Measurements from ENCODE around the gene ACKR2.

- TF ChIP-seq CTCF (conservative IDR thresholded peaks at IDR 0.05; ENCODE audit: low read depth in 2 of 2) = no peak
- TF ChIP-seq EZH2 (IDR thresholded peaks at IDR 0.05; ENCODE audit: low read depth, unreplicated experiment) = no peak
- no peak for TF ChIP-seq ZNF331 (CRISPR knock-in tag; IDR thresholded peaks at IDR 0.05; ENCODE audit: low read depth)
- no peak for TF ChIP-seq POLR2AphosphoS5 (IDR thresholded peaks at IDR 0.05; ENCODE audit: low read depth)
- TF ChIP-seq EZH2phosphoT487 (IDR thresholded peaks at IDR 0.05; ENCODE audit: unreplicated experiment) = no peak
- TF ChIP-seq NANOG (IDR thresholded peaks at IDR 0.05; ENCODE audit: borderline replicate concordance) = no peak
- no peak for TF ChIP-seq ZNF114 (CRISPR knock-in tag; IDR thresholded peaks at IDR 0.05)
- TF ChIP-seq CREB1 (CRISPR knock-in tag; IDR thresholded peaks at IDR 0.05; ENCODE audit: low read depth) = no peak
- TF ChIP-seq REST (IDR thresholded peaks at IDR 0.05; ENCODE audit: unreplicated experiment) = no peak
- no peak for TF ChIP-seq ETS1 (IDR thresholded peaks at IDR 0.05)
- no peak for TF ChIP-seq JUNB (IDR thresholded peaks at IDR 0.05; ENCODE audit: unreplicated experiment)
- TF ChIP-seq ZNF462 (CRISPR knock-in tag; IDR thresholded peaks at IDR 0.05) = no peak
- no peak for TF ChIP-seq STAT1 (IDR thresholded peaks at IDR 0.05; ENCODE audit: unreplicated experiment)
Measured at GRCh38 chr3:42801784-42802183, 7.5 kb upstream of the ACKR2 start.

All from GM23338 (cell line).